ENCODE data around the gene TPBG.

Gene TPBG

GRCh38 chr6:82322386-82322785, 41.2 kb upstream of the TPBG start:
- CTCF ChIA-PET = interaction anchor here (1.5 kb wide), 1 partner anchor 41 kb away, joined by 4 read pairs; no protein-coding TSS in a partner anchor
- H3K4me1 ChIP-seq (ENCODE audit: control insufficient read depth, insufficient read depth, low read length) = no peaks in the 10 kb centered on the region
- POLR2A ChIA-PET = no interaction called here
- no peaks in the 10 kb centered on the region for H3K9me3 ChIP-seq (ENCODE audit: control insufficient read depth, insufficient read depth, low read depth, low read length)
- H3K4me3 ChIP-seq (ENCODE audit: low read depth, low read length) = no peak overlapping the region
- TF ChIP-seq, protein P1, sequence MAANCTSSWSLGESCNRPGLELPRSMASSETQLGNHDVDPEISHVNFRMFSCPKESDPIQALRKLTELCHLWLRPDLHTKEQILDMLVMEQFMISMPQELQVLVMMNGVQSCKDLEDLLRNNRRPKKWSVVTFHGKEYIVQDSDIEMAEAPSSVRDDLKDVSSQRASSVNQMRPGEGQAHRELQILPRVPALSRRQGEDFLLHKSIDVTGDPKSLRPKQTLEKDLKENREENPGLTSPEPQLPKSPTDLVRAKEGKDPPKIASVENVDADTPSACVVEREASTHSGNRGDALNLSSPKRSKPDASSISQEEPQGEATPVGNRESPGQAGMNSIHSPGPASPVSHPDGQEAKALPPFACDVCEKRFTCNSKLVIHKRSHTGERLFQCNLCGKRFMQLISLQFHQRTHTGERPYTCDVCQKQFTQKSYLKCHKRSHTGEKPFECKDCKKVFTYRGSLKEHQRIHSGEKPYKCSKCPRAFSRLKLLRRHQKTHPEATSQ (tag by site-specific recombination; IDR thresholded peaks at IDR 0.05) = no peak
- TF ChIP-seq KLF1 (tag by site-specific recombination; IDR thresholded peaks at IDR 0.05) (no peak), ZBTB44 (tag by site-specific recombination; IDR thresholded peaks at IDR 0.05) (no peak), ZNF629 (tag by site-specific recombination; IDR thresholded peaks at IDR 0.05) (no peak)
- H3K36me3 ChIP-seq (ENCODE audit: control insufficient read depth in 2 of 2, insufficient read depth in 1 of 2, low read length in 2 of 2) = no peaks in the 10 kb centered on the region
- H3K27ac ChIP-seq (ENCODE audit: extremely low read depth, low read depth, low read length) = no peak overlapping the region

- ChIA-PET POLR2A (no interaction called here), CTCF (interaction anchor here (0.6 to 1.5 kb wide), 2 partner anchors 73 to 737 kb away, joined by 3 to 6 read pairs; partner anchors contain the start of gene DOP1A)
- Histone ChIP-seq H3K4me3 (ENCODE audit: low read depth, low read length) (no peak overlapping the region), H3K27ac (ENCODE audit: extremely low read depth, low read depth, low read length) (no peak overlapping the region), H3K4me1 (ENCODE audit: control insufficient read depth, insufficient read depth, low read length) (no peaks in the 10 kb centered on the region), H3K36me3 (ENCODE audit: control insufficient read depth in 2 of 2, insufficient read depth in 1 of 2, low read length in 2 of 2) (no peaks in the 10 kb centered on the region), H3K9me3 (ENCODE audit: control insufficient read depth, insufficient read depth, low read depth, low read length) (no peaks in the 10 kb centered on the region)
- TF ChIP-seq, protein P2, sequence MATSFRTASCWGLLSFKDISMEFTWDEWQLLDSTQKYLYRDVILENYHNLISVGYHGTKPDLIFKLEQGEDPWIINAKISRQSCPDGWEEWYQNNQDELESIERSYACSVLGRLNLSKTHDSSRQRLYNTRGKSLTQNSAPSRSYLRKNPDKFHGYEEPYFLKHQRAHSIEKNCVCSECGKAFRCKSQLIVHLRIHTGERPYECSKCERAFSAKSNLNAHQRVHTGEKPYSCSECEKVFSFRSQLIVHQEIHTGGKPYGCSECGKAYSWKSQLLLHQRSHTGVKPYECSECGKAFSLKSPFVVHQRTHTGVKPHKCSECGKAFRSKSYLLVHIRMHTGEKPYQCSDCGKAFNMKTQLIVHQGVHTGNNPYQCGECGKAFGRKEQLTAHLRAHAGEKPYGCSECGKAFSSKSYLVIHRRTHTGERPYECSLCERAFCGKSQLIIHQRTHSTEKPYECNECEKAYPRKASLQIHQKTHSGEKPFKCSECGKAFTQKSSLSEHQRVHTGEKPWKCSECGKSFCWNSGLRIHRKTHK (tag by site-specific recombination; IDR thresholded peaks at IDR 0.05) = no peak
- TF ChIP-seq ZNF114 (tag by site-specific recombination; IDR thresholded peaks at IDR 0.05) (no peak), ZBTB8A (tag by site-specific recombination; IDR thresholded peaks at IDR 0.05) (no peak), ZFP41 (tag by site-specific recombination; IDR thresholded peaks at IDR 0.05; ENCODE audit: borderline replicate concordance) (no peak), ZNF174 (tag by site-specific recombination; IDR thresholded peaks at IDR 0.05) (no peak), AEBP2 (tag by site-specific recombination; IDR thresholded peaks at IDR 0.05; ENCODE audit: borderline replicate concordance) (no peak), ZNF10 (tag by site-specific recombination; IDR thresholded peaks at IDR 0.05) (no peak), ZNF837 (tag by site-specific recombination; IDR thresholded peaks at IDR 0.05) (no peak), KLF17 (tag by site-specific recombination; IDR thresholded peaks at IDR 0.05) (no peak), ZNF132 (tag by site-specific recombination; IDR thresholded peaks at IDR 0.05; ENCODE audit: borderline replicate concordance) (no peak), EGR2 (tag by site-specific recombination; IDR thresholded peaks at IDR 0.05; ENCODE audit: low read depth) (no peak), ZFHX2 (tag by site-specific recombination; conservative IDR thresholded peaks at IDR 0.05) (no peak)
Measured at GRCh38 chr6:82329766-82330165, 33.9 kb upstream of the TPBG start.

Measured in HEK293 (cell line).